Activated naive CD4-positive, alpha-beta T cell treated with anti-CD3 and anti-CD28 coated beads, Interleukin-2, amount 10 ng/mL, durations not matched to agents 7 days and 5 days (primary cell): Measurements from ENCODE around the gene NR3C1.

Source experiments
- CTCF ChIA-PET: fragments of 350-600 bp; sonication (Branson Sonifier 250); formaldehyde crosslinking; loops from one replicate; lab custom pipeline; 2021; ENCODE audit warnings: antibody characterized with exemption; lab: Charles Lee
- DNase-seq: peaks from one replicate; pipeline ENCODE4 v3.0.0-alpha.2; 2020
- H3K27ac Mint-ChIP-seq: one replicate; pipeline ENCODE4 v1.8.0; 2021; ENCODE audit warnings: mild to moderate bottlenecking, moderate library complexity, mixed read lengths
- H3K27me3 Mint-ChIP-seq: one replicate; pipeline ENCODE4 v1.8.0; 2021; ENCODE audit warnings: mild to moderate bottlenecking, mixed read lengths
- H3K36me3 Mint-ChIP-seq: one replicate; pipeline ENCODE4 v1.8.0; 2021; ENCODE audit warnings: mixed read lengths
- H3K4me1 Mint-ChIP-seq: one replicate; pipeline ENCODE4 v1.8.0; 2021; ENCODE audit warnings: mixed read lengths
- H3K4me3 Mint-ChIP-seq: one replicate; pipeline ENCODE4 v1.8.0; 2021; ENCODE audit warnings: mild to moderate bottlenecking, moderate library complexity, mixed read lengths
- H3K9me3 Mint-ChIP-seq: one replicate; pipeline ENCODE4 v1.8.0; 2021; ENCODE audit warnings: mixed read lengths

Gene NR3C1

DNA sequence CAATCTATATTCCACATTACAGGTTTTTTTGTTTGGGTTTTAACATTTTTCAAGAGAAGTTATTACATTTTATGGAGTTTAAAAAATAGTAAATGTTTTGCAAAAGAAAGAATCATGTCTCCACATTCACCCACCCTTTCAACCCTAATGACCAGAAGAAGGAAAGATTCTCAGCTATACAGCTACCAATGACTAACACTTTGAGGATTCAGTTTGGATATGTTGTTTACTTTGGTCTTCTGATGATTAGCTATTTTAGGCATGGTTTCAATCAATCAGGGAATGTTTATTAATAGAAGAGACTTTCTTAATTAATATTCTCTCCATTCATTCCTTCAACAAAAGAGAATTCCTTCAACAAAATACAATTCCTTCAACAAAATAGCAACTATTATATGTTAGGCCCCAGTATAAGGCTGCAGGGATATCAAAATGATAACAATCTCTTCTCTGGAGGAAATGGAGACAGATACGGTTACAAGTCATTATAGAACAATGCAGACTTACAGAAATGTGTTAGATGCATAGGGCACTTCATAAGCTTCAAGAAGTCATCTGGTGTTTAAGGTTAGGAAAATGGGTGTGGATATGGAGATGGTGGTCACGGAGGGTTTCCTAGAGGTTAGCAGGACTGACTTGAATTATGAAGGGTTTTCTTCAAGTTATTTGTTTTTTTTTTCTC lies 9.3 kb upstream of the NR3C1 start:
- Mint-ChIP-seq H3K4me3 (no peak overlapping the region), H3K4me1 (peaks cover 14% of the 10 kb centered on the region), H3K36me3 (peaks cover 5% of the 10 kb centered on the region), H3K27ac (no peak overlapping the region), H3K27me3 (no peaks in the 10 kb centered on the region), H3K9me3 (no peaks in the 10 kb centered on the region)
- CTCF ChIA-PET, result interaction anchor here (1.6 kb wide), 1 partner anchor 779 kb away, joined by 4 read pairs; no protein-coding TSS in a partner anchor
- DNase-seq, result no peak

DNA sequence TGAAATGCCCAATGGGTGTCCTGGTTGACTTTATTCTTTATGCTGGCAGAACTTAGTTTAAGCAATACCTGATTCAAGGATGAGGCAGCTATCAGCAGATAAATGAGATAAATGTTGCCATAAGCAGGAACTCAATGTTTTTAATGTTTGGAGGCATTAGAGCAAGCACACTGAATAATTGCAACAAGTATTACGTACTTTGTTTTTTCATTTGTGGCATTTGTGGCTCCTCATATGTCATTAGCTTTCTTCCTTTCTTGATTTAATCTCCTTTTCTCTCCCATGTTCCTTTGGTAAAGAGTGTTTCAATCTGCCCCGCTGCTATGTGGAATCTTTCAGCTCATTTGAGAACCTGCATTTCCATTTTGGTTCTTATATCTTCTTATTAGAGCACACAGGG lies 6.4 kb upstream of the NR3C1 start:
- Mint-ChIP-seq H3K27ac (no peak overlapping the region), H3K9me3 (no peaks in the 10 kb centered on the region), H3K4me1 (peaks cover 31% of the 10 kb centered on the region), H3K27me3 (no peaks in the 10 kb centered on the region), H3K36me3 (peaks cover 13% of the 10 kb centered on the region), H3K4me3 (no peak overlapping the region)
- CTCF ChIA-PET, result interaction anchor here (0.6 to 1.2 kb wide), 2 partner anchors 406 to 415 kb away, joined by 3 to 4 read pairs; no protein-coding TSS in a partner anchor
- no peak for DNase-seq

DNA sequence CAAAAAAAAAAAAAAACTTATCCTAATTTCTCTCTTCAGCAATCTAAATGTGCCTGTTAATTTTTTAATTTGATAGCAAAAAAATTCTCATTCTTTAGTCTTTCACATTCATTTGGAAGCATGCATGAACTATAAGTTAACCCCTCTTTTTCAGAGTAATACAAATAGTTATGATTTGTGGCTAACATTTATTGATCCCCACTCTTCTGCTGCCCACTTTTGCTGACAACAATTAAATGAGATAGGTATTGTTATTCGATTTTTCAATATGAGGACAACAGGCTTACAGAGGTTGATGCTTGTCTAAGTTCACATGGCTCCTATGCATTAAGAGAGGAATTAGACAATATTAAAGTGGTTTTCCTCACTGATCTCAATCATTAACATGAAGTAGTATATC lies 2.9 kb upstream of the NR3C1 start:
- CTCF ChIA-PET, result no interaction called here
- H3K27ac Mint-ChIP-seq, result peak overlapping the region; percentile 88
- H3K27me3 Mint-ChIP-seq, result no peaks in the 10 kb centered on the region
- H3K4me3 Mint-ChIP-seq, result peak overlapping the region; percentile 54
- peaks cover 35% of the 10 kb centered on the region for H3K4me1 Mint-ChIP-seq
- H3K9me3 Mint-ChIP-seq, result no peaks in the 10 kb centered on the region
- H3K36me3 Mint-ChIP-seq, result peaks cover 17% of the 10 kb centered on the region
- no peak for DNase-seq

DNA sequence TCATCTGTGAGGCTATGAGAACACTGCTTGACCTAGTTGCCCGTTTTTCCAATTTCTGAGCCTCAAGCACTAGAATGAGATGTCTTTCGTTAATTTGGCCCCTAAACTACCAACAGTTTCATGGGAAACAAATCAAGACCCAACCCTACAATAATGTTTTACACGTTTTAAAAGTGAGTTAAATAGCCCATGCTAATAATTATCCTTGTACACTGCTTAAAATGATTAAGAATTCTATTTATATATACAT lies 2.3 kb upstream of the NR3C1 start:
- peaks cover 42% of the 10 kb centered on the region for H3K4me1 Mint-ChIP-seq
- H3K36me3 Mint-ChIP-seq, result peaks cover 22% of the 10 kb centered on the region
- peak overlapping the region; percentile 98 for H3K27ac Mint-ChIP-seq
- peak overlapping the region; percentile 75 for H3K4me3 Mint-ChIP-seq
- no peaks in the 10 kb centered on the region for H3K9me3 Mint-ChIP-seq
- CTCF ChIA-PET, result no interaction called here
- H3K27me3 Mint-ChIP-seq, result no peaks in the 10 kb centered on the region
- no peak for DNase-seq

DNA sequence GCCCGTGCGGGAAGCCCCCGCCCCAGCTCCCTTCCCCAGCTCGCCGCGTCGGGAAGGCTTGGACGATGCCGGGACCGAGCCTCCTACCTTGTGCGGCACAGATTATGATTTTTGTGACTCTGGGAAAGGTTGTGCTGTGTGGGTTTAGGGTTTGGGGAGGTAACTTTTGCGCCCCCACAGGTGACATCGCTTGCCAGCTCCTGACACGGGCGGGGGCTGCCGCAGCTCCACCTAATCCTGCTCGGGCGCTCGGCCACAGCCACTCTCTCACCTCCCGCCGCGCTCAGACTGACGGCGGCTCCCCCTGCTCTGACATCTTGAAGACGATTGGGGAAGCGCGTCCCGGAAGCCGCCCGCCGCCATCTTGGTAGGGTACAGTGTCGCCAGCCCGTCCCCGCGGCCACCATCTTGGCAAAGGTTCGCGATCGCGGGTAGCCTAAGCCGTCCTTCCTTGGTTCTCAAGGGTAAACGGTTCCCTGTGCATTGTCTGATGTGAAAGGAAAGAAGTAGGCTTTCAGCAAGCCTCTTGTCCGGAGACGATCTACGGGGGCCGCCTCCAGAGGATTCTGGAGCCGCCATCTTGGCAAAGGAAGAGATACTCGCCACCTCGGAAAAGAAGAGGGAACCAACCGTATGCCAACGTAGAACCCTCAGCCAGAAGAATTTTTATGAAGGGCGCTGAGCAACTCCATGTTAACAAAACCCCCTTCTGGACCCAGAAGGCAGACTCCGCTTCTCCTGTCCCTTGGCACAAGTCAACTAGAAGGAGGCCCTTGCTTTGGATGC lies 1.8 kb upstream of the NR3C1 start:
- Mint-ChIP-seq H3K4me3 (peak overlapping the region; percentile 75), H3K27me3 (no peaks in the 10 kb centered on the region), H3K27ac (peak overlapping the region; percentile 98), H3K4me1 (peaks cover 44% of the 10 kb centered on the region), H3K9me3 (no peaks in the 10 kb centered on the region), H3K36me3 (peaks cover 27% of the 10 kb centered on the region)
- CTCF ChIA-PET, result interaction anchor here (0.7 to 3.0 kb wide), 10 partner anchors 26 to 563 kb away, joined by 3 to 19 read pairs (median 3); no protein-coding TSS in a partner anchor
- peak; percentile 91 for DNase-seq

DNA sequence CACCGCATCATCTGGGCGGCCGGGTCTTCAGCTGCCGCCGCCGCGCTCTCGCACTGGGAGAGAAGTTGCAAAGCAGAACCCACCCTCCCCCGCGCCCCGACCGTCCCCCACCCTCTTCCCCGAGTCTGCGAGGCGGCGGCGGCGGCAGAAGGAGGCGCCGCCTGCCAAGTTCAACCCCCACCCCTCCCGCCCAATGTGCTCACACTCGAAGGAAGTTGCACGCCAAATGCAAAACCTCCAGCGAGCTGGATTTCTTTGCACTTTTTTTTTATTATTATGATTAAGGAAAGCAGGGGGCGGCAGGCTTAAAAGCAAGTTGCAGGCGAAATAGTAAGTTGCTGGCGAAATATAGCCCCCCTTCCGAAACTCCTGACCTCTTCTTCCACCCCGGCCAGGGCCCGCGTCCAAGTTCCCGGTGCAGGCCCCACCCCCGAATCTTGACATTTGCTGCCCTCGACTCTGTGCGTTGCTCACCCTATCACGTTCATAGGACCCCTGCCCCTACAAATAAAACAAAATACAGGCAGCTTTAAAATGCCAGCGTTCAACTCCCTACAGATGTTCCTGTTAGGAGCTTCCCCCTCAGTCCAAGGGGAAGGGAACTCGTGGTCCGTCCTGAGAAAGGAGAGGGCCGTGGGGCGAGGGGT lies 1.1 kb upstream of the NR3C1 start:
- peaks cover 45% of the 10 kb centered on the region for H3K4me1 Mint-ChIP-seq
- DNase-seq, result peak; percentile 80

DNA sequence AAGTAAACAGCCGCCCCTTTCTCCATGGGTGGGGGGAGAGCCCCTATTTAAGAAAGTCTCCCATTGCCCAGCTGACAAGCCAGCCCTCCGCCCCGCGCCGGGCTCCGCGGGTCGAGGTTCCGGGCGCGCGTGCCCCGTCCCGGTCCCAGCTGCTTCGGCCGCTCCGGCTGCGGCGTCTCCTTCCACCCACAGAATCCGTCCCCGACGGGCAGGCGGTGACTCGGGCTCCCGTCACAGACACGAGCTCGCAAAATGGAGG lies 223 bp downstream of the NR3C1 start:
- no peak for DNase-seq
- peaks cover 58% of the 10 kb centered on the region for H3K4me1 Mint-ChIP-seq
- H3K4me3 Mint-ChIP-seq, result peak overlapping the region; percentile 87
- CTCF ChIA-PET, result interaction anchor here (0.8 to 3.0 kb wide), 8 partner anchors 31 to 789 kb away, joined by 4 to 19 read pairs (median 6); no protein-coding TSS in a partner anchor
- no peaks in the 10 kb centered on the region for H3K27me3 Mint-ChIP-seq
- peak overlapping the region; percentile 94 for H3K27ac Mint-ChIP-seq
- no peaks in the 10 kb centered on the region for H3K9me3 Mint-ChIP-seq
- peaks cover 42% of the 10 kb centered on the region for H3K36me3 Mint-ChIP-seq

More for the DNA sequence above, 1.1 kb upstream of the NR3C1 start:
- Mint-ChIP-seq H3K4me3 (peak overlapping the region; percentile 75), H3K36me3 (peaks cover 32% of the 10 kb centered on the region), H3K27me3 (no peaks in the 10 kb centered on the region), H3K27ac (peak overlapping the region; percentile 98), H3K9me3 (no peaks in the 10 kb centered on the region)
- CTCF ChIA-PET, result interaction anchor here (0.7 to 3.0 kb wide), 18 partner anchors 27 to 788 kb away, joined by 3 to 19 read pairs (median 3); no protein-coding TSS in a partner anchor

DNA sequence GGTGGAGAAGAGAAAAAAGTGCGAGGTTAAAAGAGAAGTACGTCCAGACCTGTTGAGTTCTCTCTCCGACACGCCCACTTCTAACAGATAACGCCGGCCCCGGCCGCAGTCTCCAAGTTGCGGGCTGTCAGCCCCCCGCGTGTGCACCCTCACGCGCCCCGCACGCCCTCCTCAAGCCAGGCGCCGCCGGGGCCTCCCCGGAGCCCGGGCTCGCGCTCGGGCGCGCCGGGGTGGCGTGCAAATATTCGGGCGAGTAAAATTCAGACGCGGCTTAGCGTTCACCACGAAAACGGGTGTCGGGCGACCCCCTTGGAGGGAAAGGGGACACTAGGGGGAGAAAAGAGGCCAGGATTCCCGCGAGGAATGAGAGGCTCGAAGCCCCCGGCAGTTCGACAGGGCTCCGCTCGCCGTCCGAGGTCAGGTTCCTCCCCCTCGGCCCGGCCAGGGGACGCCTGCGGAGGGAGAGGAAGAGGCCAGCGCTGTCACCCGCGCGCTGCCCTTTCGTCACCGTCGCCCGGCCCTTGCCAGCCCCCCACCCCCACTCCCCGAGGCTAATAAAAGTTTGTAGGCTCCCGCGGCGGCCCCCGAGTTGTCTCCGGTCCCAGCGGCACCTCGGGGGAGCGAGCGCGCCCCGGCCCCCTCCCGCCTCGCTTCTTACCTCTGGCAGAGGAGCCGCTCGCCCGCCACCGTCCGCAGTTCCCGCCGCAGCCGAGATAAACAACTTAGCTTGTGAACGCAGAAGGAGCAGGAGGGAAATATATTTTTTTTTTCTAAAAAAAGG lies 743 bp downstream of the NR3C1 start:
- Mint-ChIP-seq H3K36me3 (peaks cover 42% of the 10 kb centered on the region), H3K4me1 (peaks cover 59% of the 10 kb centered on the region), H3K27ac (peak overlapping the region; percentile 92), H3K4me3 (peak overlapping the region; percentile 87), H3K9me3 (no peaks in the 10 kb centered on the region), H3K27me3 (no peaks in the 10 kb centered on the region)
- CTCF ChIA-PET, result interaction anchor here (0.8 to 3.0 kb wide), 9 partner anchors 32 to 790 kb away, joined by 3 to 19 read pairs (median 5); no protein-coding TSS in a partner anchor
- DNase-seq, result peak; percentile 71

DNA sequence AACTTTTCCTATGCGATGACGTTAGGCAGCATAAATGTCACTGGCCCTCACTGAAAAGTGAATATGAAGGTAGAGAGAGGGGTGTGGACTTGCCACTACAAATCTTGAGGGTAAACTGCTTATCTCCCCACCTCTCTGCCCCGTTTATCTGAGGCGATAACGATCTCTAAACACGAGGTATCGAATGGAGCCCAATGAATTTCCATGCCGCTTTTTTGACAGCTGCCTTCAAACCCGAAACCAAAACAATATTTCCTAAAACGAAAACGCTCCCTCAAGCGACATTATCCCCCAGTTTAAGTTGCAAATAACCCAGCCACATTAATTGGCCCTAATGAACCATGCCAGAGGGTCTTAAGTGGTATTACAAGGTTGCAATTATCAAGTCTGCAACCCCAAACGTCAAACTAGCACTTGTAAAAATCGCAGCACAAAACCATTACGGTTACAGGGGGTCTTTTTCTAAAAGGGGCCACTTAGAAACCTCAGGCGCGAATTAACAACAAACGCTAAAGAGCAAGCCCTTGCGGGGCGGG lies 1.4 kb downstream of the NR3C1 start:
- Mint-ChIP-seq H3K36me3 (peaks cover 43% of the 10 kb centered on the region), H3K4me3 (peak overlapping the region; percentile 87), H3K27me3 (no peaks in the 10 kb centered on the region), H3K27ac (peak overlapping the region; percentile 92), H3K4me1 (peaks cover 65% of the 10 kb centered on the region), H3K9me3 (no peaks in the 10 kb centered on the region)
- DNase-seq, result peak; percentile 47
- CTCF ChIA-PET, result interaction anchor here (1.2 to 2.2 kb wide), 2 partner anchors 14 to 480 kb away, joined by 3 to 8 read pairs; no protein-coding TSS in a partner anchor

DNA sequence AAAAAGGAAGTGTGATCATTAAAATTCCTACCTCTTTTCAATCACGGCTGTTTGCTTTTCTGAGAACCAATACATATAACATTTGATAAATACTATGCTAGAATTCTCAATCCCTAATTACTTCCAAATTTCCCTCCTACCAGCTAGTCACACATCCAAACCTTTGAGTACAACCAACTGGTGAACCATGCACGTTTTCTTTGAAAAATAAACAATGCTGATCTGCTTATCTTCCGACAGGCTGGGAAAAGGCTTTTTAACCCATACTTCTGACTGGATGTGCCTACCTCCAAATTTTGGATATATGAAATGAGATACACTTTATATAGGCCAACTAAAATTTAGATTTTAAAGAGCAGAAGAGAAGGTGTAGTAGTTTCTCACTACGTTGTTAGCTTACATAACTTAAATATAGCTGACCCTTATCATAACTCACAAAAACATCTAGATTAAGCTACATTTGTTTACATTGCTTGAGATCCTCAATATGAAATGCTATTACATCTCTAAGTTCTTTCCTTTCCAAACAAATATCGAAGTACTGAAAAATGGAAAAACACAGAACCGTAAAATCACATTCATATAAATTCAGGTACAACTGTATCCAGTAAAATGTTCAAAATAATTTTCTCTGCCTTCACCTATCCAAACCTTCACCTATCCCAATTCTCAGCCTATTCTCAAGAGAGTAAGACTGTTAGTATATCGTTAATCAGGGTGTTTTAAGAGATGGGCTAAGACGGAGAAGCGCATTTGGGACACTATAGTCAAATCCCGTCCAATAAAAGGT lies 2.1 kb downstream of the NR3C1 start:
- peaks cover 63% of the 10 kb centered on the region for H3K4me1 Mint-ChIP-seq
- no peaks in the 10 kb centered on the region for H3K27me3 Mint-ChIP-seq
- no peak for DNase-seq
- CTCF ChIA-PET, result interaction anchor here (0.8 to 2.2 kb wide), 7 partner anchors 13 to 480 kb away, joined by 3 to 8 read pairs (median 3); no protein-coding TSS in a partner anchor
- peak overlapping the region; percentile 87 for H3K4me3 Mint-ChIP-seq
- H3K36me3 Mint-ChIP-seq, result peaks cover 40% of the 10 kb centered on the region
- H3K27ac Mint-ChIP-seq, result peak overlapping the region; percentile 92
- no peaks in the 10 kb centered on the region for H3K9me3 Mint-ChIP-seq

DNA sequence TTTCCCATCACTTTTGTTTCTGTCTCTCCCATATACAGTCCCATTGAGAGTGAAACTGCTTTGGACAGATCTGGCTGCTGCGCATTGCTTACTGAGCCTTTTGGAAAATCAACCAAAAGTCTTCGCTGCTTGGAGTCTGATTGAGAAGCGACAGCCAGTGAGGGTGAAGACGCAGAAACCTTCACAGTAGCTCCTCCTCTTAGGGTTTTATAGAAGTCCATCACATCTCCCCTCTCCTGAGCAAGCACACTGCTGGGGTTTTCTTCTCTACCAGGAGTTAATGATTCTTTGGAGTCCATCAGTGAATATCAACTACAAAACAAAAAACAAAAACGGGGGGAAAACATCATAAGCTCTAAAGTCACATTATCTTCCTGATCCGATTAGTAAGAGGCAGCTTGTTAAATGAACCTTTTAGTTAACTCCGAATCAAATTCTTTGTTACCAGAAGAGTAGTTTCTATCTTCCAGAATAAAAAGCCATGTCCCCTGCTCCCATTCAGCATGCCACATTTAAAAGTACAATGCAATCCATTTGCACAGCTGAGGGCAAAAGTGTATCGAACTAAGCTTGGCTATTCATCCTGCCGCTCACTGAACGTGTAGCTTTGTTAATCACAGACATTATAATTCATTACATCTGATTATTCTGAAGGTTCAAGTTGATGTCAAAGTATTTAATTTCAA lies 2.8 kb downstream of the NR3C1 start:
- peaks cover 45% of the 10 kb centered on the region for H3K36me3 Mint-ChIP-seq
- H3K4me1 Mint-ChIP-seq, result peaks cover 63% of the 10 kb centered on the region
- DNase-seq, result no peak
- no peaks in the 10 kb centered on the region for H3K27me3 Mint-ChIP-seq
- no peaks in the 10 kb centered on the region for H3K9me3 Mint-ChIP-seq
- CTCF ChIA-PET, result interaction anchor here (0.8 to 2.2 kb wide), 7 partner anchors 13 to 479 kb away, joined by 3 to 8 read pairs (median 3); no protein-coding TSS in a partner anchor
- H3K4me3 Mint-ChIP-seq, result peak overlapping the region; percentile 87
- peak overlapping the region; percentile 8 for H3K27ac Mint-ChIP-seq
